ENCODE results near the gene HOXB4. TPM values are rescaled to one million over a fixed set of nuclear protein-coding genes. Genes with fewer than 3 reads are reported as not detected.

The HOXB4 gene
- total RNA-seq, 1 experiment from 2014 or later: 0.21 TPM

DNA sequence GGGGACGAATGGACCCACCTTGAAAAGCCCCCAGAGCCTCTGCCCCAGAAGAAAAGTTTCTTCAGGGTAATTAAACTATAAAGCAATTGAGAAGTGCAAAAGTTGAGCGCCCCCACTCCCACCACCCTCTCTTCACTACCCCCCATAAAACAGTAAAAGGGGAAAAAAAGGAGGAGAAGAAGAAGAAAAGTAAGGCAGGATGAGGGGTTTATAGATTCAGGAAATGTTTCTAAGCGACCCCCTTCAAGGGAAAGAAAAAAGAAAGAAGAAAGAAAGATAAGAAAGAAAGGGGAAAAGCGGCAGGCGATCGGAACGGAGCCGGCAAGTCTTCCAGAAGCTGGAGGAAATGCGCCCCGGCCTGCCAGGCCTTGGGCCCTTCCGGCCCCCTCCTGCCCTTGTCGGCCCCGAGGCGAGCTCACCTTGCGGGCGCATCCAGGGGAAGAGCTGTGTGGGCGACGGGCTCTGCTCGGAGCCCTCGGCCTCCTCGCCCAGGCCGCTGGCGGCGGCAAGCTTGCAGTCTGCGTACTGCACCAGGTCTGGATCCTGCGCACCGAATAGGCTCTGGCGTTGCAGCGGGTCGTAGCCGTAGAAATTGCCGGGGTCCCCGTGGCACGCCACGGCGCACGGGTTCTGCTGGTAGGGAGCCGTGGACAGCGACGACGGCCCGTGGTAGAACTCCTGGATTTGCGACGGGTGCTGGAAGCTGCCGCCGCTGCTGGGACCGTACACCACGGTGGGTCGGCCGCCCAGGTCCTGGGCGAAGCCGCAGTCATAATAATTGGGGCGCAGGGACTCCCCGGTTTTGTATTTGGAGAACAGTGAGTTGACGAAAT lies 35.9 kb upstream of the HOXB4 start:
- TF ChIP-seq, protein P1, sequence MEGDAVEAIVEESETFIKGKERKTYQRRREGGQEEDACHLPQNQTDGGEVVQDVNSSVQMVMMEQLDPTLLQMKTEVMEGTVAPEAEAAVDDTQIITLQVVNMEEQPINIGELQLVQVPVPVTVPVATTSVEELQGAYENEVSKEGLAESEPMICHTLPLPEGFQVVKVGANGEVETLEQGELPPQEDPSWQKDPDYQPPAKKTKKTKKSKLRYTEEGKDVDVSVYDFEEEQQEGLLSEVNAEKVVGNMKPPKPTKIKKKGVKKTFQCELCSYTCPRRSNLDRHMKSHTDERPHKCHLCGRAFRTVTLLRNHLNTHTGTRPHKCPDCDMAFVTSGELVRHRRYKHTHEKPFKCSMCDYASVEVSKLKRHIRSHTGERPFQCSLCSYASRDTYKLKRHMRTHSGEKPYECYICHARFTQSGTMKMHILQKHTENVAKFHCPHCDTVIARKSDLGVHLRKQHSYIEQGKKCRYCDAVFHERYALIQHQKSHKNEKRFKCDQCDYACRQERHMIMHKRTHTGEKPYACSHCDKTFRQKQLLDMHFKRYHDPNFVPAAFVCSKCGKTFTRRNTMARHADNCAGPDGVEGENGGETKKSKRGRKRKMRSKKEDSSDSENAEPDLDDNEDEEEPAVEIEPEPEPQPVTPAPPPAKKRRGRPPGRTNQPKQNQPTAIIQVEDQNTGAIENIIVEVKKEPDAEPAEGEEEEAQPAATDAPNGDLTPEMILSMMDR (IDR thresholded peaks at IDR 0.05; ENCODE audit: unreplicated experiment): no peak
- POLR2A ChIA-PET: no interaction called here
- Mint-ChIP-seq H3K27me3 (ENCODE audit: insufficient read depth, unreplicated experiment) (peaks cover 98% of the 10 kb centered on the region), H3K36me3 (ENCODE audit: insufficient read depth, unreplicated experiment) (no peaks in the 10 kb centered on the region), H3K4me1 (ENCODE audit: insufficient read depth, unreplicated experiment) (peaks cover 4% of the 10 kb centered on the region), H3K27ac (ENCODE audit: low read depth, unreplicated experiment) (no peak overlapping the region), H3K4me3 (ENCODE audit: unreplicated experiment) (no peak overlapping the region), H3K9me3 (ENCODE audit: unreplicated experiment) (no peaks in the 10 kb centered on the region)
- intact Hi-C loops (cut with micrococcal nuclease): no loop called here
- no peak for DNase-seq (ENCODE audit: unreplicated experiment)
- BruUV-seq (replicated peaks): no TSS peak
- CTCF ChIA-PET: interaction anchor here (0.8 to 0.9 kb wide), 2 partner anchors 8 to 277 kb away, joined by 3 to 4 read pairs; no protein-coding TSS in a partner anchor

DNA sequence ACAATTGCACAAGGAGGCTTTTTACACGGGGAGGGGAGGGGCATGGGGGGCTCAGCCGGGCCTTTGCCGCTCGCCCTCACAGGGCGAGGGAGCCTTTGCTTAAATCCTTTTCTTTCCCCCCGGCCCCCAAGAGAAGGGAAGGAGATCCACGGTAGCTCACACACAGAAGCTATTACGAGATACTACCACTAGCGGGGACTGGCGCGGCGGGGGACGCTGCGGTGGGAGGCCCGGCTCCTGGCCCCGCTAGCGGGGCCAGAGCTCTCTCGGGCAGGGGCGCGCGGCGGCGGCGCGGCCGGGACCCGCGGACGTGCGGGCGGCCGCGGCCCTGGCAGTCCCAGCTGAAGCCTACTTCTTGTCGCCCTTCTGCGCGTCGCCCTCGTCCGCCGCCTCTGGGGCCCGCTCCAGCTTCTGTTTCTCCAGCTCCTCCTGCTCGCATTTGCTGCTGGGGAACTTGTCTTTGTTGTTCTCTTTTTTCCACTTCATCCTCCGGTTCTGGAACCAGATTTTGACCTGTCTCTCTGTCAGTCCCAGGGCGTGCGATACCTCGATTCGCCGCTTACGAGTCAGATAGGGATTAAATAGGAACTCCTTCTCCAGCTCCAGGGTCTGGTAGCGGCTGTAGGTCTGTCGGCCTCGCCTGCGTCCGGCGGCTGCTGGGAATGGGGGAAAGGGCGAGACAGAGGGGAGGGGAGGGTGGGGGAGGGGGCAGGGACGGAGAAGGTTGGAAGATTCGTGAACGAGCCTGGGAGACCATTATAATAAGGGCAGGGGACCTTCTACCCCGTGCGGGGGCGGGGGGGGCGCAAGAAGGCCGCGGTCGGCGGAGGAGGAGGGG lies 34.9 kb upstream of the HOXB4 start:
- BruUV-seq (replicated peaks): no TSS peak
- TF ChIP-seq, protein P1 (IDR thresholded peaks at IDR 0.05; ENCODE audit: unreplicated experiment): no peak

DNA sequence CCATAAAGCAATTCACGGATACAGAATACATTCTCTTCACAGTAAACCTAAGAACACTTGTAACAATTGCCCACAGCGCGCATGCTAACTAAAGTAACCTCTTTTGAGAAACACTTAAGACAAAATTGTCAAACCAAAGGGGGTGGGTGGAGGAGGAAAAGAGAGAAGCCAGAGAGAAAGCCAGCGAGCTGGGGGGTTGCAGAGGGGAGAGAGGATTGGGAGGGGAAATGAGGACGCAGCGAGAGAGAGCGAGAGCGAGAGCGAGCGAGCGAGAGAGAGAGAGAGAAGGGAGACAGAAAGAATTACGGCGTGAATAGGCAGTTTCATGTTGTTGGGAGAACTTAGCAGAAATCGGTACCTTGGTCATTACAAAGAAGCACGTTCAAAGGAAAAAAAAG lies 34.3 kb upstream of the HOXB4 start:
- H3K27me3 Mint-ChIP-seq (ENCODE audit: insufficient read depth, unreplicated experiment): peaks cover 98% of the 10 kb centered on the region
- no peak overlapping the region for H3K27ac Mint-ChIP-seq (ENCODE audit: low read depth, unreplicated experiment)
- ChIA-PET POLR2A (no interaction called here), CTCF (interaction anchor here (0.6 kb wide), 2 partner anchors 362 to 738 kb away, joined by 3 to 4 read pairs; no protein-coding TSS in a partner anchor)
- H3K4me1 Mint-ChIP-seq (ENCODE audit: insufficient read depth, unreplicated experiment): peaks cover 4% of the 10 kb centered on the region
- no peak overlapping the region for H3K4me3 Mint-ChIP-seq (ENCODE audit: unreplicated experiment)
- no peak for DNase-seq (ENCODE audit: unreplicated experiment)
- BruUV-seq (replicated peaks): no TSS peak
- TF ChIP-seq, protein P1 (IDR thresholded peaks at IDR 0.05; ENCODE audit: unreplicated experiment): no peak
- intact Hi-C loops (cut with micrococcal nuclease): no loop called here
- no peaks in the 10 kb centered on the region for H3K9me3 Mint-ChIP-seq (ENCODE audit: unreplicated experiment)
- no peaks in the 10 kb centered on the region for H3K36me3 Mint-ChIP-seq (ENCODE audit: insufficient read depth, unreplicated experiment)

More for the DNA sequence above, 34.9 kb upstream of the HOXB4 start:
- H3K27me3 Mint-ChIP-seq (ENCODE audit: insufficient read depth, unreplicated experiment): peaks cover 98% of the 10 kb centered on the region
- DNase-seq (ENCODE audit: unreplicated experiment): no peak
- intact Hi-C loops (cut with micrococcal nuclease): no loop called here
- ChIA-PET POLR2A (no interaction called here), CTCF (interaction anchor here (0.6 kb wide), 2 partner anchors 362 to 739 kb away, joined by 3 to 4 read pairs; no protein-coding TSS in a partner anchor)
- peaks cover 4% of the 10 kb centered on the region for H3K4me1 Mint-ChIP-seq (ENCODE audit: insufficient read depth, unreplicated experiment)
- no peak overlapping the region for H3K27ac Mint-ChIP-seq (ENCODE audit: low read depth, unreplicated experiment)
- no peak overlapping the region for H3K4me3 Mint-ChIP-seq (ENCODE audit: unreplicated experiment)
- no peaks in the 10 kb centered on the region for H3K9me3 Mint-ChIP-seq (ENCODE audit: unreplicated experiment)
- no peaks in the 10 kb centered on the region for H3K36me3 Mint-ChIP-seq (ENCODE audit: insufficient read depth, unreplicated experiment)
